ENCODE data around the gene WFDC2.
"Not testable (repeated sequence)": the region's sequence is repeated elsewhere in the genome, so short reads cannot be mapped to it uniquely, and the experiment has no call there.

WFDC2 gene

DNA sequence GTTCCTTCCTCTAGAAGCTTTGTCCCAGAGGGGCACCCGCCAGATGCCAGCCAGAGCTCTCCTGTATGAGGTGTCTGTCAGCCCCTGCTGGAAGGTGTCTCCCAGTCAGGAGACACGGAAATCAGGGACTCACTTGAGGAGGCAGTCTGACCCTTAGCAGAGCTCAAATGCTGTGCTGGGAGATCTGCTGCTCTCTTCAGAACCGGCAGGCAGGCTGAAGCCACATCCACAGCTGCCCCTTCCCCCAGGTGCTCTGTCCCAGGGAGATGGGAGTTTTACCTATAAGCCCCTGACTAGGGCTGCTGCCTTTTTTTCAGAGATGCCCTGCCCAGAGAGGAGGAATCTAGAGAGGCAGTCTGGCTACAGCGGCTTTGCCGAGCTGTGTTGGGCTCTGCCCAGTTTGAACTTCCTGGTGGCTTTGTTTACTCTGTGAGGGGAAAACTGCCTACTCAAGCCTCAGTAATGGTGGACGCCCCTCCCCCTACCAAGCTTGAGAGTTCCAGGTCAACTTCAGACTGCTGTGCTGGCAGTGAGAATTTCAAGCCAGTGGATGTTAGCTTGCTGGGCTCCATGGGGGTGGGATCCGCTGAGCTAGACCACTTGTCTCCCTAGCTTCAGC lies 8.1 kb downstream of the WFDC2 start:
- not testable (repeated sequence) for H3K27me3 ChIP-seq (ENCODE audit: control insufficient read depth in 3 of 3, insufficient read depth in 3 of 3, low read depth in 1 of 3, low read length in 3 of 3); H3K36me3 ChIP-seq (replicated peaks in 1 of 2; ENCODE audit: control insufficient read depth in 2 of 2, insufficient read depth in 2 of 2, low read length in 2 of 2); H2AK5ac ChIP-seq (ENCODE audit: low read depth, low read length); H2BK5ac ChIP-seq (ENCODE audit: low read length); H2BK15ac ChIP-seq (ENCODE audit: low read length); H3K4ac ChIP-seq (ENCODE audit: low read length); H2BK120ac ChIP-seq (ENCODE audit: low read depth, low read length); H3K4me3 ChIP-seq (ENCODE audit: low read length in 2 of 2); H3K14ac ChIP-seq (ENCODE audit: low read length); H3K4me1 ChIP-seq (ENCODE audit: control insufficient read depth in 2 of 2, insufficient read depth in 1 of 2, low read depth in 1 of 2, low read length in 2 of 2); H2BK12ac ChIP-seq (ENCODE audit: low read length); H3K4me2 ChIP-seq (ENCODE audit: insufficient read depth, low read length, poor library complexity, severe bottlenecking); H3K9ac ChIP-seq (ENCODE audit: low read depth, low read length, poor library complexity); DNase-seq (ENCODE audit: low spot score); H3K18ac ChIP-seq (ENCODE audit: low read length); H4K8ac ChIP-seq (ENCODE audit: low read depth, low read length); H3K9me3 ChIP-seq (replicated peaks in 1 of 2; ENCODE audit: control insufficient read depth in 2 of 2, insufficient read depth in 1 of 2, low read depth in 1 of 2, low read length in 2 of 2); H3K27ac ChIP-seq (replicated peaks; ENCODE audit: low read length); H3K23ac ChIP-seq (ENCODE audit: low read depth, low read length, poor library complexity); H4K91ac ChIP-seq (ENCODE audit: low read depth, low read length, poor library complexity); H3K79me1 ChIP-seq (ENCODE audit: low read depth, low read length)
- no CpG with 5 or more reads among the region's 7 CpGs for WGBS, 2 donors (ENCODE audit: extremely low coverage in 2 of 2, insufficient read length in 2 of 2, insufficient replicate concordance in 1 of 2)
- peak overlapping the region; percentile 49 for H2AFZ ChIP-seq (ENCODE audit: low read length)

GRCh38 chr20:45479822-45480221 lies 10.3 kb downstream of the WFDC2 start:
- H3K27ac ChIP-seq (replicated peaks; ENCODE audit: low read length), result no peak overlapping the region
- H3K4ac ChIP-seq (ENCODE audit: low read length), result no peak overlapping the region
- WGBS, 2 donors (ENCODE audit: extremely low coverage in 2 of 2, insufficient read length in 2 of 2, insufficient replicate concordance in 1 of 2), result no CpG with 5 or more reads among the region's 7 CpGs
- H3K4me3 ChIP-seq (ENCODE audit: low read length in 2 of 2), result no peak overlapping the region
- H2BK12ac ChIP-seq (ENCODE audit: low read length), result no peak overlapping the region
- no peak overlapping the region for H3K14ac ChIP-seq (ENCODE audit: low read length)
- no peaks in the 10 kb centered on the region for H3K79me1 ChIP-seq (ENCODE audit: low read depth, low read length)
- no peak overlapping the region for H2BK5ac ChIP-seq (ENCODE audit: low read length)
- H2AFZ ChIP-seq (ENCODE audit: low read length), result no peak overlapping the region
- no peak overlapping the region for H2BK15ac ChIP-seq (ENCODE audit: low read length)
- H3K4me1 ChIP-seq (ENCODE audit: control insufficient read depth in 2 of 2, insufficient read depth in 1 of 2, low read depth in 1 of 2, low read length in 2 of 2), result peaks cover 0 to 3% of the 10 kb centered on the region in 2 donors
- no peak overlapping the region for H3K23ac ChIP-seq (ENCODE audit: low read depth, low read length, poor library complexity)
- no peak overlapping the region for H2BK120ac ChIP-seq (ENCODE audit: low read depth, low read length)
- DNase-seq (ENCODE audit: low spot score), result no peak
- no peak overlapping the region for H4K91ac ChIP-seq (ENCODE audit: low read depth, low read length, poor library complexity)
- H4K8ac ChIP-seq (ENCODE audit: low read depth, low read length), result no peak overlapping the region
- H3K4me2 ChIP-seq (ENCODE audit: insufficient read depth, low read length, poor library complexity, severe bottlenecking), result no peak overlapping the region
- no peak overlapping the region for H2AK5ac ChIP-seq (ENCODE audit: low read depth, low read length)
- no peaks in the 10 kb centered on the region for H3K9me3 ChIP-seq (replicated peaks in 1 of 2; ENCODE audit: control insufficient read depth in 2 of 2, insufficient read depth in 1 of 2, low read depth in 1 of 2, low read length in 2 of 2)
- peaks cover 0 to 10% (median 0%) of the 10 kb centered on the region in 3 experiments for H3K27me3 ChIP-seq (ENCODE audit: control insufficient read depth in 3 of 3, insufficient read depth in 3 of 3, low read depth in 1 of 3, low read length in 3 of 3)
- no peak overlapping the region for H3K18ac ChIP-seq (ENCODE audit: low read length)
- H3K9ac ChIP-seq (ENCODE audit: low read depth, low read length, poor library complexity), result no peak overlapping the region
- no peaks in the 10 kb centered on the region for H3K36me3 ChIP-seq (replicated peaks in 1 of 2; ENCODE audit: control insufficient read depth in 2 of 2, insufficient read depth in 2 of 2, low read length in 2 of 2)

GRCh38 chr20:45484676-45485075 lies 15.1 kb downstream of the WFDC2 start:
- no peak overlapping the region for H3K27ac ChIP-seq (replicated peaks; ENCODE audit: low read length)
- H3K14ac ChIP-seq (ENCODE audit: low read length), result no peak overlapping the region
- WGBS, 2 donors (ENCODE audit: extremely low coverage in 2 of 2, insufficient read length in 2 of 2, insufficient replicate concordance in 1 of 2), result no CpG with 5 or more reads among the region's 6 CpGs
- no peak overlapping the region for H2BK12ac ChIP-seq (ENCODE audit: low read length)
- no peak overlapping the region for H3K23ac ChIP-seq (ENCODE audit: low read depth, low read length, poor library complexity)
- no peak overlapping the region for H3K4ac ChIP-seq (ENCODE audit: low read length)
- H4K8ac ChIP-seq (ENCODE audit: low read depth, low read length), result no peak overlapping the region
- H2AFZ ChIP-seq (ENCODE audit: low read length), result no peak overlapping the region
- H3K4me1 ChIP-seq (ENCODE audit: control insufficient read depth in 2 of 2, insufficient read depth in 1 of 2, low read depth in 1 of 2, low read length in 2 of 2), result peaks cover 0 to 7% of the 10 kb centered on the region in 2 donors
- no peaks in the 10 kb centered on the region for H3K36me3 ChIP-seq (replicated peaks in 1 of 2; ENCODE audit: control insufficient read depth in 2 of 2, insufficient read depth in 2 of 2, low read length in 2 of 2)
- peaks cover 0 to 26% (median 2%) of the 10 kb centered on the region in 3 experiments for H3K27me3 ChIP-seq (ENCODE audit: control insufficient read depth in 3 of 3, insufficient read depth in 3 of 3, low read depth in 1 of 3, low read length in 3 of 3)
- no peak overlapping the region for H2BK120ac ChIP-seq (ENCODE audit: low read depth, low read length)
- no peak overlapping the region for H2AK5ac ChIP-seq (ENCODE audit: low read depth, low read length)
- no peak overlapping the region for H2BK15ac ChIP-seq (ENCODE audit: low read length)
- DNase-seq (ENCODE audit: low spot score), result no peak
- no peak overlapping the region for H4K91ac ChIP-seq (ENCODE audit: low read depth, low read length, poor library complexity)
- H3K4me2 ChIP-seq (ENCODE audit: insufficient read depth, low read length, poor library complexity, severe bottlenecking), result no peak overlapping the region
- no peak overlapping the region for H3K4me3 ChIP-seq (ENCODE audit: low read length in 2 of 2)
- H3K9me3 ChIP-seq (replicated peaks in 1 of 2; ENCODE audit: control insufficient read depth in 2 of 2, insufficient read depth in 1 of 2, low read depth in 1 of 2, low read length in 2 of 2), result no peaks in the 10 kb centered on the region
- no peak overlapping the region for H3K18ac ChIP-seq (ENCODE audit: low read length)
- no peak overlapping the region for H2BK5ac ChIP-seq (ENCODE audit: low read length)
- no peaks in the 10 kb centered on the region for H3K79me1 ChIP-seq (ENCODE audit: low read depth, low read length)
- H3K9ac ChIP-seq (ENCODE audit: low read depth, low read length, poor library complexity), result no peak overlapping the region

- no peak for DNase-seq (ENCODE audit: low spot score)
- Histone ChIP-seq H3K79me1 (ENCODE audit: low read depth, low read length) (no peaks in the 10 kb centered on the region), H3K23ac (ENCODE audit: low read depth, low read length, poor library complexity) (no peak overlapping the region), H3K4me1 (ENCODE audit: control insufficient read depth in 2 of 2, insufficient read depth in 1 of 2, low read depth in 1 of 2, low read length in 2 of 2) (peaks cover 0 to 7% of the 10 kb centered on the region in 2 donors), H3K27me3 (ENCODE audit: control insufficient read depth in 3 of 3, insufficient read depth in 3 of 3, low read depth in 1 of 3, low read length in 3 of 3) (peaks cover 0 to 26% (median 2%) of the 10 kb centered on the region in 3 experiments), H3K4ac (ENCODE audit: low read length) (no peak overlapping the region), H2AK5ac (ENCODE audit: low read depth, low read length) (no peak overlapping the region), H4K8ac (ENCODE audit: low read depth, low read length) (no peak overlapping the region), H3K9me3 (replicated peaks in 1 of 2; ENCODE audit: control insufficient read depth in 2 of 2, insufficient read depth in 1 of 2, low read depth in 1 of 2, low read length in 2 of 2) (no peaks in the 10 kb centered on the region), H2BK12ac (ENCODE audit: low read length) (no peak overlapping the region), H3K18ac (ENCODE audit: low read length) (no peak overlapping the region), H2BK5ac (ENCODE audit: low read length) (no peak overlapping the region), H3K14ac (ENCODE audit: low read length) (no peak overlapping the region), H3K36me3 (replicated peaks in 1 of 2; ENCODE audit: control insufficient read depth in 2 of 2, insufficient read depth in 2 of 2, low read length in 2 of 2) (no peaks in the 10 kb centered on the region), H3K4me2 (ENCODE audit: insufficient read depth, low read length, poor library complexity, severe bottlenecking) (no peak overlapping the region), H4K91ac (ENCODE audit: low read depth, low read length, poor library complexity) (no peak overlapping the region), H2BK120ac (ENCODE audit: low read depth, low read length) (no peak overlapping the region), H3K4me3 (ENCODE audit: low read length in 2 of 2) (no peak overlapping the region), H3K27ac (replicated peaks; ENCODE audit: low read length) (no peak overlapping the region), H2BK15ac (ENCODE audit: low read length) (no peak overlapping the region), H3K9ac (ENCODE audit: low read depth, low read length, poor library complexity) (no peak overlapping the region), H2AFZ (ENCODE audit: low read length) (no peak overlapping the region)
- WGBS, 2 donors (ENCODE audit: extremely low coverage in 2 of 2, insufficient read length in 2 of 2, insufficient replicate concordance in 1 of 2), result no CpG with 5 or more reads among the region's 4 CpGs
These were observed 15.8 kb downstream of the WFDC2 start for GRCh38 chr20:45485388-45485787.

Measured in neuronal stem cell (in vitro differentiated cells).